Mucosa of rectum (tissue), 2 donors: ENCODE results near the gene FARP1.

Experiments
- H3K27ac ChIP-seq, 2 donors: one replicate each; pipeline ENCODE4 v1.7.0; 2013; ENCODE audit warnings: inconsistent platforms in 2 of 2, low read depth in 2 of 2, low read length in 2 of 2
- H3K27me3 ChIP-seq, 2 donors: one replicate each; pipeline ENCODE4 v1.7.0; 2013; ENCODE audit warnings: low read length in 2 of 2; ENCODE audit not compliant: control insufficient read depth in 2 of 2, insufficient read depth in 2 of 2
- H3K36me3 ChIP-seq, 2 donors: one replicate each; pipeline ENCODE4 v1.7.0; 2013; ENCODE audit warnings: low read length in 2 of 2; ENCODE audit not compliant: control insufficient read depth in 2 of 2, insufficient read depth in 2 of 2
- H3K4me1 ChIP-seq, 2 donors: one replicate each; pipeline ENCODE4 v1.7.0; 2013; ENCODE audit warnings: low read length in 2 of 2, mild to moderate bottlenecking in 1 of 2; ENCODE audit not compliant: control insufficient read depth in 2 of 2, insufficient read depth in 2 of 2
- H3K4me3 ChIP-seq, 2 donors: one replicate each; pipeline ENCODE4 v1.7.0; 2013; ENCODE audit warnings: low read length in 2 of 2
- H3K9ac ChIP-seq, 2 donors: one replicate each; pipeline ENCODE4 v1.7.0; 2013; ENCODE audit warnings: low read length in 2 of 2, low read depth in 1 of 2, mild to moderate bottlenecking in 1 of 2
- H3K9me3 ChIP-seq, 2 donors: one replicate each; pipeline ENCODE4 v1.7.0; 2013; ENCODE audit warnings: low read length in 2 of 2; ENCODE audit not compliant: control insufficient read depth in 2 of 2
- donor health status: healthy.
- donor health status: Normal muscosa, but diverticular disease.

Gene FARP1

GRCh38 chr13:98370806-98371515, 228.1 kb downstream of the FARP1 start:
- no peaks in the 10 kb centered on the region for H3K27me3 ChIP-seq
- H3K4me3 ChIP-seq = no peak overlapping the region
- no peak overlapping the region for H3K9ac ChIP-seq
- H3K4me1 ChIP-seq = peaks cover 0 to 2% of the 10 kb centered on the region in 2 donors
- no peaks in the 10 kb centered on the region for H3K36me3 ChIP-seq
- peak overlapping the region; percentile 49 to 52 for H3K27ac ChIP-seq
- H3K9me3 ChIP-seq = no peaks in the 10 kb centered on the region

- no peak overlapping the region for H3K4me3 ChIP-seq
- peaks cover 0 to 2% of the 10 kb centered on the region in 2 donors for H3K4me1 ChIP-seq
- H3K27me3 ChIP-seq = no peaks in the 10 kb centered on the region
- no peak overlapping the region for H3K9ac ChIP-seq
- H3K27ac ChIP-seq = peak overlapping the region; percentile 28 to 49
- no peaks in the 10 kb centered on the region for H3K9me3 ChIP-seq
- H3K36me3 ChIP-seq = no peaks in the 10 kb centered on the region
Measured at GRCh38 chr13:98371516-98372023, 228.7 kb downstream of the FARP1 start.

- H3K27me3 ChIP-seq = no peaks in the 10 kb centered on the region
- no peaks in the 10 kb centered on the region for H3K9me3 ChIP-seq
- no peak overlapping the region for H3K27ac ChIP-seq
- no peaks in the 10 kb centered on the region for H3K36me3 ChIP-seq
- H3K4me3 ChIP-seq = no peak overlapping the region
- H3K9ac ChIP-seq = no peak overlapping the region
- H3K4me1 ChIP-seq = peaks cover 0 to 2% of the 10 kb centered on the region in 2 donors
Measured at GRCh38 chr13:98372876-98373275, 230.0 kb downstream of the FARP1 start.

- Histone ChIP-seq H3K9me3 (no peaks in the 10 kb centered on the region), H3K36me3 (no peaks in the 10 kb centered on the region)
Measured at GRCh38 chr13:98374750-98375149, 231.9 kb downstream of the FARP1 start.

GRCh38 chr13:98377635-98378378, 234.9 kb downstream of the FARP1 start:
- Histone ChIP-seq H3K27me3 (no peaks in the 10 kb centered on the region), H3K4me3 (no peak overlapping the region), H3K36me3 (no peaks in the 10 kb centered on the region), H3K9me3 (no peaks in the 10 kb centered on the region), H3K27ac (no peak overlapping the region), H3K9ac (no peak overlapping the region), H3K4me1 (no peaks in the 10 kb centered on the region)

More at GRCh38 chr13:98374750-98375149, 231.9 kb downstream of the FARP1 start:
- Histone ChIP-seq H3K9ac (no peak overlapping the region), H3K27ac (no peak overlapping the region), H3K4me3 (no peak overlapping the region), H3K27me3 (no peaks in the 10 kb centered on the region), H3K4me1 (peaks cover 0 to 2% of the 10 kb centered on the region in 2 donors)

- Histone ChIP-seq H3K9me3 (no peaks in the 10 kb centered on the region), H3K9ac (no peak overlapping the region), H3K36me3 (peaks cover 4 to 22% of the 10 kb centered on the region in 2 donors), H3K27me3 (no peaks in the 10 kb centered on the region), H3K4me1 (no peaks in the 10 kb centered on the region), H3K27ac (no peak overlapping the region), H3K4me3 (no peak overlapping the region)
Measured at GRCh38 chr13:98384739-98385138, 241.8 kb downstream of the FARP1 start.

GRCh38 chr13:98385606-98386005, 242.7 kb downstream of the FARP1 start:
- Histone ChIP-seq H3K9me3 (no peaks in the 10 kb centered on the region), H3K36me3 (peaks cover 4 to 22% of the 10 kb centered on the region in 2 donors), H3K4me1 (no peaks in the 10 kb centered on the region), H3K9ac (no peak overlapping the region), H3K27me3 (no peaks in the 10 kb centered on the region), H3K4me3 (no peak overlapping the region), H3K27ac (no peak overlapping the region)

- no peaks in the 10 kb centered on the region for H3K4me1 ChIP-seq
- peaks cover 4 to 22% of the 10 kb centered on the region in 2 donors for H3K36me3 ChIP-seq
- no peak overlapping the region for H3K9ac ChIP-seq
- H3K27me3 ChIP-seq = no peaks in the 10 kb centered on the region
- H3K4me3 ChIP-seq = no peak overlapping the region
- no peaks in the 10 kb centered on the region for H3K9me3 ChIP-seq
- no peak overlapping the region for H3K27ac ChIP-seq
Measured at GRCh38 chr13:98386637-98387036, 243.7 kb downstream of the FARP1 start.

- no peak overlapping the region for H3K4me3 ChIP-seq
- no peaks in the 10 kb centered on the region for H3K4me1 ChIP-seq
- no peak overlapping the region for H3K9ac ChIP-seq
- peaks cover 4 to 22% of the 10 kb centered on the region in 2 donors for H3K36me3 ChIP-seq
- peak overlapping the region in 1 of 2 donors; percentile 9 for H3K27ac ChIP-seq
- H3K27me3 ChIP-seq = no peaks in the 10 kb centered on the region
- no peaks in the 10 kb centered on the region for H3K9me3 ChIP-seq
Measured at GRCh38 chr13:98389319-98389718, 246.4 kb downstream of the FARP1 start.

- Histone ChIP-seq H3K4me1 (no peaks in the 10 kb centered on the region), H3K9me3 (no peaks in the 10 kb centered on the region), H3K4me3 (no peak overlapping the region), H3K9ac (no peak overlapping the region), H3K27me3 (no peaks in the 10 kb centered on the region), H3K27ac (peak overlapping the region in 1 of 2 donors; percentile 9), H3K36me3 (peaks cover 4 to 18% of the 10 kb centered on the region in 2 donors)
Measured at GRCh38 chr13:98390086-98390715, 247.3 kb downstream of the FARP1 start.
